H9 (cell line): ENCODE results near the gene SLC7A1. TPM values are rescaled to one million over a fixed set of nuclear protein-coding genes. Genes with fewer than 3 reads are reported as not detected.

Experiments used
- DNase-seq: peaks from one replicate; pipeline ENCODE4 v3.0.0-alpha.2; 2017
- H2AFZ ChIP-seq: one replicate; pipeline ENCODE4 v1.6.1; 2013; ENCODE audit warnings: mild to moderate bottlenecking, low read length, control low read depth, moderate library complexity
- H2AK5ac ChIP-seq: 2 replicates; pipeline ENCODE4 v1.6.1; 2013; ENCODE audit warnings: low read length, control low read depth, mixed read lengths; ENCODE audit not compliant: insufficient read length
- H2BK120ac ChIP-seq: one replicate; pipeline ENCODE4 v1.6.1; 2013; ENCODE audit warnings: low read depth, mild to moderate bottlenecking, low read length, control low read depth, inconsistent platforms; ENCODE audit not compliant: poor library complexity, severe bottlenecking
- H2BK12ac ChIP-seq: 2 replicates; pipeline ENCODE4 v1.6.1; 2013; ENCODE audit warnings: low read length, control low read depth, mixed read lengths, low read depth; ENCODE audit not compliant: insufficient read length
- H2BK15ac ChIP-seq: 2 replicates; pipeline ENCODE4 v1.6.1; 2013; ENCODE audit warnings: low read depth, low read length, control low read depth
- H2BK20ac ChIP-seq: one replicate; pipeline ENCODE4 v1.6.1; 2013; ENCODE audit warnings: low read depth, mild to moderate bottlenecking, low read length, control low read depth, inconsistent platforms; ENCODE audit not compliant: poor library complexity, severe bottlenecking
- H2BK5ac ChIP-seq: 2 replicates; pipeline ENCODE4 v1.6.1; 2013; ENCODE audit warnings: low read length, control low read depth, mixed read lengths; ENCODE audit not compliant: insufficient read length
- H3K14ac ChIP-seq: 2 replicates; pipeline ENCODE4 v1.6.1; 2013; ENCODE audit warnings: low read length, control low read depth; ENCODE audit not compliant: insufficient read depth
- H3K18ac ChIP-seq: 2 replicates; pipeline ENCODE4 v1.6.1; 2013; ENCODE audit warnings: low read depth, mild to moderate bottlenecking, mixed read lengths, low read length, control low read depth; ENCODE audit not compliant: insufficient read length
- H3K23ac ChIP-seq: 2 replicates; pipeline ENCODE4 v1.6.1; 2013; ENCODE audit warnings: low read length, control low read depth, mixed read lengths, low read depth; ENCODE audit not compliant: insufficient read length
- H3K23me2 ChIP-seq: 2 replicates; pipeline ENCODE4 v1.6.1; 2013; ENCODE audit warnings: low read depth, mild to moderate bottlenecking, mixed read lengths, low read length, control low read depth; ENCODE audit not compliant: insufficient read length, poor library complexity, severe bottlenecking
- H3K27ac ChIP-seq: 2 replicates; pipeline ENCODE4 v1.5.1; 2013; ENCODE audit warnings: low read length, control low read depth, mixed read lengths, low read depth; ENCODE audit not compliant: insufficient read length
- H3K27me3 ChIP-seq: 2 replicates; pipeline ENCODE4 v1.6.1; 2013; ENCODE audit warnings: low read length, control low read depth, inconsistent platforms; ENCODE audit not compliant: insufficient read depth
- H3K4ac ChIP-seq: 2 replicates; pipeline ENCODE4 v1.6.1; 2013; ENCODE audit warnings: low read depth, mild to moderate bottlenecking, control low read depth, inconsistent platforms, low read length, moderate library complexity
- H3K4me1 ChIP-seq: 2 replicates; pipeline ENCODE4 v1.6.1; 2013; ENCODE audit warnings: low read length, control low read depth, inconsistent platforms; ENCODE audit not compliant: insufficient read depth
- H3K4me2 ChIP-seq: 2 replicates; pipeline ENCODE4 v1.6.1; 2013; ENCODE audit warnings: low read length, control low read depth, mixed read lengths; ENCODE audit not compliant: insufficient read length, insufficient read depth
- H3K56ac ChIP-seq: 2 replicates; pipeline ENCODE4 v1.6.1; 2013; ENCODE audit warnings: low read depth, mild to moderate bottlenecking, mixed read lengths, low read length, control low read depth; ENCODE audit not compliant: insufficient read length
- H3K79me1 ChIP-seq: 2 replicates; pipeline ENCODE4 v1.6.1; 2013; ENCODE audit warnings: low read depth, mild to moderate bottlenecking, moderate library complexity, low read length, control low read depth, inconsistent platforms; ENCODE audit not compliant: insufficient read depth, poor library complexity, severe bottlenecking
- H3K79me2 ChIP-seq: 2 replicates; pipeline ENCODE4 v1.6.1; 2013; ENCODE audit warnings: low read length, control low read depth, inconsistent platforms; ENCODE audit not compliant: insufficient read depth
- H3K9ac ChIP-seq: 2 replicates; pipeline ENCODE4 v1.6.1; 2013; ENCODE audit warnings: low read length, control low read depth, mixed read lengths; ENCODE audit not compliant: insufficient read length; ENCODE audit errors: extremely low read depth
- H3K9me3 ChIP-seq: one replicate; pipeline ENCODE4 v1.6.1; 2013; ENCODE audit warnings: low read depth, low read length, inconsistent platforms; ENCODE audit not compliant: control insufficient read depth
- H3T11ph ChIP-seq: one replicate; pipeline ENCODE4 v1.6.1; 2013; ENCODE audit warnings: mild to moderate bottlenecking, low read length, control low read depth, inconsistent platforms
- H4K20me1 ChIP-seq: one replicate; pipeline ENCODE4 v1.6.1; 2013; ENCODE audit not compliant: control insufficient read depth, insufficient read length, insufficient read depth
- H4K5ac ChIP-seq: 2 replicates; pipeline ENCODE4 v1.6.1; 2013; ENCODE audit warnings: low read depth, mild to moderate bottlenecking, mixed read lengths, low read length, control low read depth; ENCODE audit not compliant: insufficient read length
- H4K8ac ChIP-seq: replicated peaks from 2 replicates; pipeline ENCODE4 v1.6.1; 2013; ENCODE audit warnings: low read length, control low read depth, mixed read lengths, low read depth; ENCODE audit not compliant: insufficient read length
- H4K91ac ChIP-seq: 2 replicates; pipeline ENCODE4 v1.6.1; 2013; ENCODE audit warnings: low read depth, mild to moderate bottlenecking, moderate library complexity, mixed read lengths, low read length, control low read depth; ENCODE audit not compliant: insufficient read length
- H3K27ac Mint-ChIP-seq, 3 experiments: 2 replicates in 2 of 3; 3 replicates in 1 of 3; pipeline ENCODE4 v1.8.0; 2020 to 2021; ENCODE audit warnings: mixed read lengths in 3 of 3, mild to moderate bottlenecking in 1 of 3, moderate library complexity in 1 of 3
- H3K27me3 Mint-ChIP-seq: 2 replicates; pipeline ENCODE4 v1.8.0; 2021; ENCODE audit warnings: low read depth, mild to moderate bottlenecking, moderate library complexity, mixed read lengths
- H3K36me3 Mint-ChIP-seq, 3 experiments: 2 replicates in 2 of 3; 3 replicates in 1 of 3; pipeline ENCODE4 v1.8.0; 2020 to 2021; ENCODE audit warnings: low read depth in 3 of 3, mixed read lengths in 3 of 3; ENCODE audit not compliant: insufficient read depth in 1 of 3
- H3K4me1 Mint-ChIP-seq, 2 experiments: 2 replicates each; pipeline ENCODE4 v1.8.0; 2020; ENCODE audit warnings: mixed read lengths in 2 of 2
- H3K4me3 Mint-ChIP-seq, 2 experiments: 2 replicates in 1 of 2; 3 replicates in 1 of 2; pipeline ENCODE4 v1.8.0; 2020 to 2021; ENCODE audit warnings: mild to moderate bottlenecking in 2 of 2, mixed read lengths in 2 of 2, moderate library complexity in 1 of 2
- H3K9me3 Mint-ChIP-seq, 2 experiments: 2 replicates in 1 of 2; 3 replicates in 1 of 2; pipeline ENCODE4 v1.8.0; 2020; ENCODE audit warnings: mild to moderate bottlenecking in 2 of 2, mixed read lengths in 2 of 2, moderate library complexity in 1 of 2
- CTCF ChIP-seq: fragments of 200-600 bp; sonication (generic); conservative IDR thresholded peaks from 3 replicates; pipeline ENCODE4 v1.8.0; 2021; ENCODE audit warnings: antibody characterized with exemption, mild to moderate bottlenecking
- whole genome bisulfite sequencing: extraction: QIAGEN DNeasy Blood & Tissue Kit; methylation state at CpG from one replicate; pipeline ENCODE4 v1.1.7; 2013; ENCODE audit warnings: missing lambda C conversion rate, low lambda C conversion rate, mixed read lengths; ENCODE audit not compliant: insufficient read length; ENCODE audit errors: extremely low coverage; 5-methylcytosine and 5-hydroxymethylcytosine counted together
- total RNA-seq: library from RNA; stranded (reverse); gene quantifications from 2 replicates; pipeline ENCODE4 v1.2.1, GENCODE V29; 2021

The SLC7A1 gene
- total RNA-seq, 1 experiment from 2014 or later = 109 TPM

- Histone ChIP-seq H3K27me3 (no peaks in the 10 kb centered on the region), H2AK5ac (no peak overlapping the region), H2BK15ac (no peak overlapping the region), H4K20me1 (no peaks in the 10 kb centered on the region), H4K91ac (no peak overlapping the region), H3K9me3 (no peaks in the 10 kb centered on the region), H4K5ac (no peak overlapping the region), H3K4me1 (peaks cover 11% of the 10 kb centered on the region; the same call in 1 of the 2 replicates), H3K79me1 (no peaks in the 10 kb centered on the region), H3T11ph (no peak overlapping the region), H2BK120ac (no peak overlapping the region), H3K14ac (no peak overlapping the region), H3K18ac (no peak overlapping the region), H3K56ac (no peak overlapping the region), H2AFZ (no peak overlapping the region), H3K4ac (no peak overlapping the region), H3K79me2 (no peaks in the 10 kb centered on the region), H3K23me2 (no peaks in the 10 kb centered on the region), H3K23ac (no peak overlapping the region), H3K9ac (no peak overlapping the region), H3K27ac (no peak overlapping the region), H2BK20ac (no peak overlapping the region), H3K4me2 (no peak overlapping the region), H2BK5ac (no peak overlapping the region), H4K8ac (no peak overlapping the region), H2BK12ac (no peak overlapping the region)
- no peak for TF ChIP-seq CTCF
- H3K4me1 Mint-ChIP-seq = peaks cover 36 to 40% of the 10 kb centered on the region in 2 experiments
- no peak overlapping the region for H3K4me3 Mint-ChIP-seq
- no peaks in the 10 kb centered on the region for H3K9me3 Mint-ChIP-seq
- DNase-seq = no peak
- 0 out of 7 replicates have a peak overlapping the region, but pooled peaks of 1 of the 3 experiments have one; percentile 6 for H3K27ac Mint-ChIP-seq
- no CpG with 5 or more reads among the region's 3 CpGs for WGBS
- H3K27me3 Mint-ChIP-seq = no peaks in the 10 kb centered on the region
- H3K36me3 Mint-ChIP-seq = no peaks in the 10 kb centered on the region
Measured at GRCh38 chr13:29486551-29486950, 108.9 kb downstream of the SLC7A1 start.
